HepG2 (cell line): ENCODE data around the gene POLE4. TPM values are rescaled to one million over a fixed set of nuclear protein-coding genes. Genes with fewer than 3 reads are reported as not detected.

Experiments used
- DR1 ChIP-seq: sonication (generic); formaldehyde crosslinking; IDR thresholded peaks from 2 replicates; pipeline ENCODE4 v1.8.0; 2021; ENCODE audit warnings: mild to moderate bottlenecking, missing genetic modification reagents, inconsistent platforms
- MAFG ChIP-seq: sonication (generic); formaldehyde crosslinking; IDR thresholded peaks from 2 replicates; pipeline ENCODE4 v1.5.1; 2020; ENCODE audit warnings: mild to moderate bottlenecking, missing genetic modification reagents
- NFIC ChIP-seq: IDR thresholded peaks from 2 replicates; pipeline ENCODE4 v1.6.1; 2012; ENCODE audit warnings: mild to moderate bottlenecking, low read length, inconsistent platforms
- PLRG1 ChIP-seq: fragments of 450-650 bp; conservative IDR thresholded peaks from 2 replicates; pipeline ENCODE4 v1.6.1; 2016
- SATB2 ChIP-seq: sonication (generic); formaldehyde crosslinking; IDR thresholded peaks from 2 replicates; pipeline ENCODE4 v1.5.0; 2020; ENCODE audit warnings: missing genetic modification reagents
- UBTF ChIP-seq: sonication (generic); formaldehyde crosslinking; IDR thresholded peaks from 2 replicates; pipeline ENCODE4 v1.4.0; 2020; ENCODE audit warnings: mild to moderate bottlenecking, missing genetic modification reagents
- ZBTB40 ChIP-seq, 2 experiments: fragments of 450-650 bp in 1 of 2; sonication (generic) in 1 of 2; formaldehyde crosslinking in 1 of 2; IDR thresholded peaks; 2 replicates each; pipeline versions ENCODE4 v1.6.1 to v1.8.0; 2016 to 2022; ENCODE audit warnings: antibody characterized with exemption in 1 of 2, mild to moderate bottlenecking in 1 of 2, missing genetic modification reagents in 1 of 2
- ZBTB44 ChIP-seq: sonication (generic); formaldehyde crosslinking; IDR thresholded peaks from 2 replicates; pipeline ENCODE4 v1.4.0; 2020; ENCODE audit warnings: missing genetic modification reagents
- ZNF143 ChIP-seq: sonication (generic); formaldehyde crosslinking; IDR thresholded peaks from 2 replicates; pipeline ENCODE4 v1.4.0; 2020; ENCODE audit warnings: missing genetic modification reagents
- ZNF577 ChIP-seq: sonication (generic); formaldehyde crosslinking; IDR thresholded peaks from 2 replicates; pipeline ENCODE4 v1.4.0; 2020; ENCODE audit warnings: mild to moderate bottlenecking, low read depth, missing genetic modification reagents, borderline replicate concordance
- ZNF737 ChIP-seq: sonication (generic); formaldehyde crosslinking; IDR thresholded peaks from 2 replicates; pipeline ENCODE4 v1.5.0; 2020; ENCODE audit warnings: missing genetic modification reagents, mild to moderate bottlenecking, borderline replicate concordance
- ZSCAN20 ChIP-seq: sonication (generic); formaldehyde crosslinking; IDR thresholded peaks from 2 replicates; pipeline ENCODE4 v1.4.0; 2020; ENCODE audit warnings: missing genetic modification reagents, mild to moderate bottlenecking, borderline replicate concordance
- polyA plus RNA-seq, 8 experiments: library from polyadenylated mRNA; depleted of rRNA in 3 of 8; stranded (reverse) in 7 of 8; unstranded in 1 of 8; fragments of >200 nt; fragmentation: Illumina TruSeq in 4 of 8; extraction: Trizol in 4 of 8; gene quantifications; 2 replicates each; pipeline versions ENCODE4 v1.2.1 to v1.2.3, GENCODE V29; 2011 to 2016; ENCODE audit warnings: low read depth in 4 of 8, missing spikeins in 1 of 8, mixed read lengths in 1 of 8; ENCODE audit not compliant: insufficient read depth in 1 of 8
- total RNA-seq, 5 experiments: library from RNA; depleted of rRNA; stranded (reverse); fragments of >200 nt; fragmentation: Illumina TruSeq; extraction: Trizol; gene quantifications; 2 replicates each; pipeline ENCODE4 v1.2.3, GENCODE V29; 2016; ENCODE audit warnings: low read depth in 1 of 5
- TF ChIP-seq, protein P1 (sequence below): IDR thresholded peaks from 2 replicates; pipeline ENCODE4 v1.6.1; 2012; ENCODE audit warnings: low read depth, low read length, improper control_type of control experiment

Gene POLE4
- total and polyA plus RNA-seq, 2 of the 13 experiments (the other 11 are each of a cell fraction or from before 2014, with no cell fraction given) = 106 to 116 TPM

DNA sequence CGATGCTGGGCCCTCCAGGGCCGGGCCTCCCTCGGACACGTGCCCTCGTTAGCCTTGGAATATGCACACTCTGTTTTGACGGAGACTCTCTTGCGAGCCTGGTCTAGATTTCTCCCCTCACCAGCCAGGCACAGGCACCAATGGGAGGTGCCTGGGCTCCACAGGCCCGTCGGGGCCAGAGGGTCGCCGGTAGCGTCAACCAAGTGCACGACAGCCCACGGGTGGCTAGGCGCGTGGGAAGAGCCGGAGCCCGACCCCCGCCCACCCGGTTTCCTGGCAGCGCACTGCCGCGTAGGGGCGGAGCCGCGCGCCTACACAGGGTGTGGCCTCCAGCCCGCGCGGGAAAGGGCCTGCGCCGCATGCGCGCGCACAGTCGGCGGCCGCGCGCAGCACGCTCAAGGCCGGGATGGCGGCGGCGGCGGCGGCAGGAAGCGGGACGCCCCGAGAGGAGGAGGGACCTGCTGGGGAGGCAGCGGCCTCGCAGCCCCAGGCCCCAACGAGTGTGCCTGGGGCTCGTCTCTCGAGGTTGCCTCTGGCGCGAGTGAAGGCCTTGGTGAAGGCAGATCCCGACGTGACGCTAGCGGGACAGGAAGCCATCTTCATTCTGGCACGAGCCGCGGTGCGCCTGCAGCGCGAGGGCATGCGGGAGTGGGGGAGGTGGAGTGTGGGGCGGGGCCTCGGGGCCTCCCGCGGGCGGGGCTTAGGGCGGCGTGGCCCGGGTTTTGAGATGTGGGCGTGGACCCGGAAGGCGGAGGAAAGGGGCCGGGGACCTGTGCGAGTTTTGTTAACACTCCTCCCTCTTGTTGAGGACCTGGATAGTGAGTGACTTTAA lies at the start of gene POLE4 (continued):
- TF ChIP-seq, protein P1, sequence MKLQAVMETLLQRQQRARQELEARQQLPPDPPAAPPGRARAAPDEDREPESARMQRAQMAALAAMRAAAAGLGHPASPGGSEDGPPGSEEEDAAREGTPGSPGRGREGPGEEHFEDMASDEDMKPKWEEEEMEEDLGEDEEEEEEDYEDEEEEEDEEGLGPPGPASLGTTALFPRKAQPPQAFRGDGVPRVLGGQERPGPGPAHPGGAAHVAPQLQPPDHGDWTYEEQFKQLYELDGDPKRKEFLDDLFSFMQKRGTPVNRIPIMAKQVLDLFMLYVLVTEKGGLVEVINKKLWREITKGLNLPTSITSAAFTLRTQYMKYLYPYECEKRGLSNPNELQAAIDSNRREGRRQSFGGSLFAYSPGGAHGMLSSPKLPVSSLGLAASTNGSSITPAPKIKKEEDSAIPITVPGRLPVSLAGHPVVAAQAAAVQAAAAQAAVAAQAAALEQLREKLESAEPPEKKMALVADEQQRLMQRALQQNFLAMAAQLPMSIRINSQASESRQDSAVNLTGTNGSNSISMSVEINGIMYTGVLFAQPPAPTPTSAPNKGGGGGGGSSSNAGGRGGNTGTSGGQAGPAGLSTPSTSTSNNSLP = no peak
- TF ChIP-seq ZSCAN20 = peak; percentile 87; the same call in 1 of the 2 replicates
- TF ChIP-seq ZBTB40 (IDR thresholded peaks at IDR 0.05) = no peak
- peak; percentile 90 for TF ChIP-seq ZBTB40 (CRISPR knock-in tag; IDR thresholded peaks at IDR 0.05)
- TF ChIP-seq MAFG = no peak
- TF ChIP-seq SATB2 = peak; percentile 94
- no peak for TF ChIP-seq PLRG1
- TF ChIP-seq ZBTB44 = peak; percentile 77
- no peak for TF ChIP-seq ZNF737
- peak; percentile 48; the same call in 1 of the 2 replicates for TF ChIP-seq ZNF143 (CRISPR knock-in tag)
- no peak for TF ChIP-seq NFIC
- TF ChIP-seq DR1 = peak; percentile 93
- no peak for TF ChIP-seq ZNF577
- TF ChIP-seq UBTF (CRISPR knock-in tag) = peak; percentile 86
